IMR-90 (cell line): ENCODE measurements around the gene RPA4. TPM values are rescaled to one million over a fixed set of nuclear protein-coding genes. Genes with fewer than 3 reads are reported as not detected.

ENCODE experiments used
- ATAC-seq: fragments of 200-7000 bp; cut with Tn5 transposase; 2 replicates; pipeline ENCODE4 v1.9.1; 2020; ENCODE audit warnings: low read depth, mild to moderate bottlenecking, moderate library complexity
- BruUV-seq: library from RNA; stranded (reverse); fragments of 400-500 nt; replicated peaks from 2 replicates; lab custom pipeline; 2021; lab: Mats Ljungman, UMichigan
- CTCF ChIA-PET: fragments of 300-600 bp; formaldehyde crosslinking; extraction: SDS; loops from one replicate; lab custom pipeline; 2021; ENCODE audit warnings: antibody characterized with exemption; lab: Yijun Ruan, JAX
- POLR2A ChIA-PET: fragments of 300-600 bp; sonication (Branson Sonifier 250); formaldehyde crosslinking; loops from one replicate; lab custom pipeline; 2022; ENCODE audit warnings: antibody characterized with exemption; ENCODE audit not compliant: unreplicated experiment; lab: Charles Lee
- DNase-seq: peaks from one replicate; pipeline ENCODE4 v3.0.0; 2013
- H2AFZ ChIP-seq: replicated peaks from 2 replicates; pipeline ENCODE3; 2013; ENCODE audit warnings: low read length, mild to moderate bottlenecking; ENCODE audit not compliant: poor library complexity
- H2AK5ac ChIP-seq: 2 replicates; pipeline ENCODE4 v1.6.1; 2013; ENCODE audit warnings: low read depth, low read length, inconsistent platforms
- H2AK9ac ChIP-seq: replicated peaks from 2 replicates; pipeline ENCODE3; 2013; ENCODE audit warnings: mild to moderate bottlenecking, low read depth, low read length, moderate library complexity; ENCODE audit not compliant: poor library complexity
- H2BK120ac ChIP-seq: 2 replicates; pipeline ENCODE4 v1.6.1; 2013; ENCODE audit warnings: low read depth, low read length, inconsistent platforms
- H2BK15ac ChIP-seq: 3 replicates; pipeline ENCODE4 v1.6.1; 2013; ENCODE audit warnings: low read depth, low read length, inconsistent platforms
- H2BK20ac ChIP-seq: 2 replicates; pipeline ENCODE4 v1.6.1; 2013; ENCODE audit warnings: low read depth, mild to moderate bottlenecking, inconsistent platforms, low read length, moderate library complexity
- H2BK5ac ChIP-seq: 2 replicates; pipeline ENCODE4 v1.6.1; 2013; ENCODE audit warnings: mild to moderate bottlenecking, low read depth, low read length, inconsistent platforms; ENCODE audit not compliant: poor library complexity, severe bottlenecking
- H3K14ac ChIP-seq: replicated peaks from 2 replicates; pipeline ENCODE4 v1.6.1; 2013; ENCODE audit warnings: low read depth, low read length, inconsistent platforms
- H3K18ac ChIP-seq: 2 replicates; pipeline ENCODE4 v1.6.1; 2013; ENCODE audit warnings: low read depth, low read length, control low read depth
- H3K23ac ChIP-seq: 2 replicates; pipeline ENCODE4 v1.6.1; 2013; ENCODE audit warnings: low read depth, low read length, inconsistent platforms
- H3K27ac ChIP-seq: 2 replicates; pipeline ENCODE4 v1.5.1; 2013; ENCODE audit warnings: mild to moderate bottlenecking, control low read depth, low read length; ENCODE audit not compliant: insufficient read depth
- H3K27me3 ChIP-seq: 2 replicates; pipeline ENCODE4 v1.6.1; 2013; ENCODE audit warnings: low read length; ENCODE audit not compliant: control insufficient read depth, insufficient read depth
- H3K36me3 ChIP-seq: 2 replicates; pipeline ENCODE4 v1.6.1; 2013; ENCODE audit warnings: low read length, mixed read lengths; ENCODE audit not compliant: control insufficient read depth, insufficient read depth
- H3K4ac ChIP-seq: 2 replicates; pipeline ENCODE4 v1.6.1; 2013; ENCODE audit warnings: low read depth, low read length, inconsistent platforms
- H3K4me1 ChIP-seq: 2 replicates; pipeline ENCODE4 v1.6.1; 2013; ENCODE audit warnings: low read length, mixed read lengths; ENCODE audit not compliant: control insufficient read depth, insufficient read depth
- H3K4me2 ChIP-seq: 2 replicates; pipeline ENCODE4 v1.6.1; 2013; ENCODE audit warnings: low read depth, mild to moderate bottlenecking, control low read depth, low read length, moderate library complexity
- H3K4me3 ChIP-seq: 2 replicates; pipeline ENCODE4 v1.5.1; 2013; ENCODE audit warnings: low read depth, mild to moderate bottlenecking, control low read depth, low read length, moderate library complexity; ENCODE audit not compliant: insufficient read depth
- H3K56ac ChIP-seq: 2 replicates; pipeline ENCODE4 v1.6.1; 2013; ENCODE audit warnings: low read length, inconsistent platforms; ENCODE audit not compliant: insufficient read depth; ENCODE audit errors: extremely low read depth
- H3K79me1 ChIP-seq, 2 experiments: 2 replicates each; pipeline ENCODE4 v1.6.1; 2013; ENCODE audit warnings: low read length in 2 of 2, inconsistent platforms in 1 of 2, low read depth in 1 of 2
- H3K9ac ChIP-seq: 2 replicates; pipeline ENCODE4 v1.6.1; 2013; ENCODE audit warnings: low read depth, low read length, control low read depth
- H3K9me1 ChIP-seq: 2 replicates; pipeline ENCODE4 v1.6.1; 2013; ENCODE audit warnings: low read length, inconsistent platforms; ENCODE audit not compliant: insufficient read depth
- H3K9me3 ChIP-seq: 2 replicates; pipeline ENCODE4 v1.6.1; 2013; ENCODE audit warnings: low read length; ENCODE audit not compliant: control insufficient read depth, insufficient read depth
- H4K20me1 ChIP-seq: 2 replicates; pipeline ENCODE4 v1.6.1; 2013; ENCODE audit warnings: low read length, inconsistent platforms; ENCODE audit not compliant: insufficient read depth
- H4K5ac ChIP-seq: 2 replicates; pipeline ENCODE4 v1.6.1; 2013; ENCODE audit warnings: mild to moderate bottlenecking, low read depth, low read length, control low read depth
- H4K8ac ChIP-seq, 2 experiments: 2 replicates each; pipeline ENCODE4 v1.6.1; 2013; ENCODE audit warnings: low read depth in 2 of 2, low read length in 2 of 2, control low read depth in 1 of 2, inconsistent platforms in 1 of 2
- H4K91ac ChIP-seq: 2 replicates; pipeline ENCODE4 v1.6.1; 2013; ENCODE audit warnings: low read depth, low read length, inconsistent platforms; ENCODE audit not compliant: insufficient read depth
- FOS ChIP-seq: fragments of 150-350 bp; IDR thresholded peaks from 2 replicates; pipeline ENCODE4 v1.6.1; 2016; ENCODE audit warnings: low read depth, low read length
- NFE2L2 ChIP-seq: fragments of 150-350 bp; IDR thresholded peaks from 2 replicates; pipeline ENCODE4 v1.6.1; 2016; ENCODE audit warnings: low read depth, mild to moderate bottlenecking, low read length
- WGBS, 2 experiments: methylation state at CpG; one replicate each; pipeline versions ENCODE4 v1.1.5 to v1.1.7; 2013; ENCODE audit warnings: missing lambda C conversion rate in 2 of 2; ENCODE audit not compliant: insufficient read length in 1 of 2; ENCODE audit errors: extremely low coverage in 2 of 2; 5-methylcytosine and 5-hydroxymethylcytosine counted together
- dilution Hi-C: fragments of 300-500 bp; cut with HindIII; formaldehyde crosslinking; loops from one replicate; pipeline ENCODE4 v1.14.3; 2018; ENCODE audit warnings: low sequenced_read_pairs; ENCODE audit not compliant: unreplicated experiment
- in situ Hi-C: fragments of 300-500 bp; cut with MboI; formaldehyde crosslinking; loops from 3 replicates; pipeline ENCODE4 v1.14.3; 2019; ENCODE audit warnings: low sequenced_read_pairs, inconsistent platforms, mixed read lengths
- intact Hi-C: fragments of 100-400 bp; cut with micrococcal nuclease; formaldehyde crosslinking; loops from 2 replicates; pipeline ENCODE4 v1.10.0; 2022
- polyA plus RNA-seq, 3 experiments: library from polyadenylated mRNA; depleted of rRNA; stranded (reverse); fragments of >200 nt; gene quantifications; 2 replicates each; pipeline ENCODE4 v1.2.3, GENCODE V29; 2012; ENCODE audit warnings: low replicate concordance in 1 of 3
- total RNA-seq: library from RNA; depleted of rRNA; stranded (reverse); fragments of >200 nt; gene quantifications from 2 replicates; pipeline ENCODE4 v1.2.3, GENCODE V29; 2012

Gene RPA4
- total and polyA plus RNA-seq, 2 of the 4 experiments (the other 2 are of a cell fraction), result 0.36 to 2.5 TPM

GRCh38 chrX:96906741-96907140 lies 23.0 kb downstream of the RPA4 start:
- no peak overlapping the region for H2BK5ac ChIP-seq
- H3K4ac ChIP-seq, result no peak overlapping the region
- no peak overlapping the region for H2AK9ac ChIP-seq
- H3K9me3 ChIP-seq, result no peaks in the 10 kb centered on the region
- intact Hi-C loops (no loop called here), in situ Hi-C loops (no loop called here), dilution Hi-C loops (no loop called here)
- no peak overlapping the region for H2BK120ac ChIP-seq
- TF ChIP-seq FOS (no peak), NFE2L2 (peak; percentile 13; the same call in 1 of the 2 replicates)
- H3K18ac ChIP-seq, result no peak overlapping the region
- peaks cover 0 to 4% of the 10 kb centered on the region in 2 experiments; a peak in 1 of 4 replicates for H3K79me1 ChIP-seq
- H3K23ac ChIP-seq, result no peak overlapping the region
- no peak overlapping the region for H2AFZ ChIP-seq
- no peak overlapping the region for H2BK15ac ChIP-seq
- no peak overlapping the region for H3K4me2 ChIP-seq
- H4K91ac ChIP-seq, result no peak overlapping the region
- no peaks in the 10 kb centered on the region for H3K9me1 ChIP-seq
- ATAC-seq (no peak), DNase-seq (peak; percentile 25)
- no peak overlapping the region for H2AK5ac ChIP-seq
- H3K4me1 ChIP-seq, result no peaks in the 10 kb centered on the region
- no CpG with 5 or more reads among the region's 2 CpGs for WGBS, 2 experiments
- no TSS peak for BruUV-seq
- CTCF ChIA-PET, result no interaction called here
- no peak overlapping the region for H3K14ac ChIP-seq
- no peak overlapping the region for H2BK20ac ChIP-seq
- no peak overlapping the region for H3K56ac ChIP-seq
- POLR2A ChIA-PET, result no interaction called here
- H4K5ac ChIP-seq, result no peak overlapping the region
- H4K20me1 ChIP-seq, result no peaks in the 10 kb centered on the region
- no peak overlapping the region for H3K4me3 ChIP-seq
- H4K8ac ChIP-seq, result no peak overlapping the region
- H3K36me3 ChIP-seq, result no peaks in the 10 kb centered on the region
- H3K27me3 ChIP-seq, result no peaks in the 10 kb centered on the region
- H3K9ac ChIP-seq, result no peak overlapping the region
- H3K27ac ChIP-seq, result no peak overlapping the region
